ENCODE data around the gene FANK1.
"Not testable (repeated sequence)": the region's sequence is repeated elsewhere in the genome, so short reads cannot be mapped to it uniquely, and the experiment has no call there.

Gene FANK1

DNA sequence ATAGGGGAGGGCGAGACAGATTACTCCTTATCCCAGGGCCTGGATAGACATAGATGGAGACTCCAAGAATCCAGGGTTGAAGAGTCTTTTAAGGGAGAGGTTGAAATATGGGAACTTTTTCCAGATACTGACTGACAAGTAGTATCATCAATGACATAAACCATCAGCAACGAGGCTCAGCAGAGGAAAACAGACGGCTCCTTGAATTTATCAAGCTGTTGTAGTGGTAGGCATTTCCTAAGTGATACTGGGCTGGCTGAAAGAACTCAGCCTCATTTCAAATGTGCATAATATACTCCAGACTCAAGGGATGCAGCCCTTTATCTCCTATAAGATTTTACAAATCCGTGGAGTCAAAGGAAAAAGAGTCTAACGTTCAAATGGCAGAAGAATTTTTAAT, 150.5 kb downstream of the FANK1 start:
- Histone ChIP-seq H3K27me3 (ENCODE audit: insufficient read depth, insufficient read length) (no peaks in the 10 kb centered on the region), H3K4me1 (ENCODE audit: insufficient read depth, insufficient read length) (no peaks in the 10 kb centered on the region), H3K4me3 (ENCODE audit: insufficient read length, low read depth) (no peak overlapping the region), H3K9ac (ENCODE audit: insufficient read length, low read depth) (no peak overlapping the region), H3K36me3 (ENCODE audit: insufficient read depth, insufficient read length, low read length) (no peaks in the 10 kb centered on the region), H3K9me3 (ENCODE audit: insufficient read depth, low read length) (no peaks in the 10 kb centered on the region)
- no peak for DNase-seq (ENCODE audit: low read depth, low spot score)
- TF ChIP-seq SUZ12 (IDR thresholded peaks at IDR 0.05; ENCODE audit: extremely low read depth, insufficient read depth, insufficient read length) = no peak
- TF ChIP-seq YY1 (IDR thresholded peaks at IDR 0.05; ENCODE audit: insufficient read depth, insufficient read length) = no peak
- TF ChIP-seq ZNF274 (IDR thresholded peaks at IDR 0.05; ENCODE audit: low read depth, low read length) = no peak

GRCh38 chr10:126047749-126048148, 151.4 kb downstream of the FANK1 start:
- not testable (repeated sequence) for H3K4me1 ChIP-seq (ENCODE audit: insufficient read depth, insufficient read length); H3K27me3 ChIP-seq (ENCODE audit: insufficient read depth, insufficient read length); H3K4me3 ChIP-seq (ENCODE audit: insufficient read length, low read depth); H3K9me3 ChIP-seq (ENCODE audit: insufficient read depth, low read length); H3K9ac ChIP-seq (ENCODE audit: insufficient read length, low read depth); DNase-seq (ENCODE audit: low read depth, low spot score); H3K36me3 ChIP-seq (ENCODE audit: insufficient read depth, insufficient read length, low read length)

- Histone ChIP-seq H3K4me1 (ENCODE audit: insufficient read depth, insufficient read length) (no peaks in the 10 kb centered on the region), H3K27me3 (ENCODE audit: insufficient read depth, insufficient read length) (no peaks in the 10 kb centered on the region), H3K9ac (ENCODE audit: insufficient read length, low read depth) (no peak overlapping the region), H3K9me3 (ENCODE audit: insufficient read depth, low read length) (no peaks in the 10 kb centered on the region), H3K4me3 (ENCODE audit: insufficient read length, low read depth) (no peak overlapping the region), H3K36me3 (ENCODE audit: insufficient read depth, insufficient read length, low read length) (no peaks in the 10 kb centered on the region)
- DNase-seq (ENCODE audit: low read depth, low spot score) = no peak
- TF ChIP-seq ZNF274 (IDR thresholded peaks at IDR 0.05; ENCODE audit: low read depth, low read length) (no peak), YY1 (IDR thresholded peaks at IDR 0.05; ENCODE audit: insufficient read depth, insufficient read length) (no peak), SUZ12 (IDR thresholded peaks at IDR 0.05; ENCODE audit: extremely low read depth, insufficient read depth, insufficient read length) (no peak)
These were observed 153.7 kb downstream of the FANK1 start for GRCh38 chr10:126049759-126050700.

- Histone ChIP-seq H3K9me3 (ENCODE audit: insufficient read depth, low read length) (no peaks in the 10 kb centered on the region), H3K4me3 (ENCODE audit: insufficient read length, low read depth) (no peak overlapping the region), H3K4me1 (ENCODE audit: insufficient read depth, insufficient read length) (no peaks in the 10 kb centered on the region), H3K9ac (ENCODE audit: insufficient read length, low read depth) (no peak overlapping the region), H3K36me3 (ENCODE audit: insufficient read depth, insufficient read length, low read length) (no peaks in the 10 kb centered on the region), H3K27me3 (ENCODE audit: insufficient read depth, insufficient read length) (no peaks in the 10 kb centered on the region)
- TF ChIP-seq SUZ12 (IDR thresholded peaks at IDR 0.05; ENCODE audit: extremely low read depth, insufficient read depth, insufficient read length) (no peak), YY1 (IDR thresholded peaks at IDR 0.05; ENCODE audit: insufficient read depth, insufficient read length) (no peak), ZNF274 (IDR thresholded peaks at IDR 0.05; ENCODE audit: low read depth, low read length) (no peak)
- DNase-seq (ENCODE audit: low read depth, low spot score) = no peak
These were observed 155.8 kb downstream of the FANK1 start for GRCh38 chr10:126052171-126052570.

- Histone ChIP-seq H3K9me3 (ENCODE audit: insufficient read depth, low read length) (no peaks in the 10 kb centered on the region), H3K9ac (ENCODE audit: insufficient read length, low read depth) (no peak overlapping the region), H3K4me1 (ENCODE audit: insufficient read depth, insufficient read length) (no peaks in the 10 kb centered on the region), H3K4me3 (ENCODE audit: insufficient read length, low read depth) (no peak overlapping the region), H3K27me3 (ENCODE audit: insufficient read depth, insufficient read length) (no peaks in the 10 kb centered on the region), H3K36me3 (ENCODE audit: insufficient read depth, insufficient read length, low read length) (no peaks in the 10 kb centered on the region)
- TF ChIP-seq YY1 (IDR thresholded peaks at IDR 0.05; ENCODE audit: insufficient read depth, insufficient read length) (no peak), ZNF274 (IDR thresholded peaks at IDR 0.05; ENCODE audit: low read depth, low read length) (no peak), SUZ12 (IDR thresholded peaks at IDR 0.05; ENCODE audit: extremely low read depth, insufficient read depth, insufficient read length) (no peak)
- no peak for DNase-seq (ENCODE audit: low read depth, low spot score)
These were observed 157.8 kb downstream of the FANK1 start for GRCh38 chr10:126054191-126054590.

GRCh38 chr10:126057494-126057893, 161.1 kb downstream of the FANK1 start:
- H3K4me1 ChIP-seq (ENCODE audit: insufficient read depth, insufficient read length) = no peaks in the 10 kb centered on the region
- H3K4me3 ChIP-seq (ENCODE audit: insufficient read length, low read depth) = no peak overlapping the region
- H3K27me3 ChIP-seq (ENCODE audit: insufficient read depth, insufficient read length) = no peaks in the 10 kb centered on the region
- no peaks in the 10 kb centered on the region for H3K9me3 ChIP-seq (ENCODE audit: insufficient read depth, low read length)
- DNase-seq (ENCODE audit: low read depth, low spot score) = no peak
- TF ChIP-seq YY1 (IDR thresholded peaks at IDR 0.05; ENCODE audit: insufficient read depth, insufficient read length) (no peak), ZNF274 (IDR thresholded peaks at IDR 0.05; ENCODE audit: low read depth, low read length) (no peak), SUZ12 (IDR thresholded peaks at IDR 0.05; ENCODE audit: extremely low read depth, insufficient read depth, insufficient read length) (no peak)
- H3K36me3 ChIP-seq (ENCODE audit: insufficient read depth, insufficient read length, low read length) = no peaks in the 10 kb centered on the region
- H3K9ac ChIP-seq (ENCODE audit: insufficient read length, low read depth) = no peak overlapping the region

- no peaks in the 10 kb centered on the region for H3K36me3 ChIP-seq (ENCODE audit: insufficient read depth, insufficient read length, low read length)
- no peaks in the 10 kb centered on the region for H3K4me1 ChIP-seq (ENCODE audit: insufficient read depth, insufficient read length)
- no peaks in the 10 kb centered on the region for H3K27me3 ChIP-seq (ENCODE audit: insufficient read depth, insufficient read length)
- no peak overlapping the region for H3K4me3 ChIP-seq (ENCODE audit: insufficient read length, low read depth)
- TF ChIP-seq YY1 (IDR thresholded peaks at IDR 0.05; ENCODE audit: insufficient read depth, insufficient read length) = no peak
- no peak for TF ChIP-seq SUZ12 (IDR thresholded peaks at IDR 0.05; ENCODE audit: extremely low read depth, insufficient read depth, insufficient read length)
- no peak for TF ChIP-seq ZNF274 (IDR thresholded peaks at IDR 0.05; ENCODE audit: low read depth, low read length)
- no peak overlapping the region for H3K9ac ChIP-seq (ENCODE audit: insufficient read length, low read depth)
- DNase-seq (ENCODE audit: low read depth, low spot score) = no peak
- H3K9me3 ChIP-seq (ENCODE audit: insufficient read depth, low read length) = no peaks in the 10 kb centered on the region
These were observed 161.7 kb downstream of the FANK1 start for GRCh38 chr10:126058104-126058503.

Measured in NT2/D1 (cell line).